HEK293T (cell line): ENCODE results near the gene LTA4H.

Experiments
- CTCF ChIA-PET: fragments of 350-600 bp; formaldehyde crosslinking; extraction: SDS; loops from one replicate; lab custom pipeline; 2021; ENCODE audit warnings: antibody characterized with exemption, inconsistent platforms; lab: Yijun Ruan, JAX
- POLR2A ChIA-PET: fragments of 350-600 bp; formaldehyde crosslinking; extraction: SDS; loops from one replicate; lab custom pipeline; 2020; ENCODE audit warnings: antibody characterized with exemption, inconsistent platforms; lab: Yijun Ruan, JAX
- DNase-seq: peaks from one replicate; pipeline ENCODE4 v3.0.0; 2012; ENCODE audit warnings: mixed read lengths; ENCODE audit errors: extremely low spot score
- ARNT ChIP-seq: fragments of 450-650 bp; IDR thresholded peaks from 2 replicates; pipeline ENCODE4 v1.6.1; 2017; ENCODE audit warnings: mild to moderate bottlenecking
- BHLHE40 ChIP-seq: fragments of 450-650 bp; IDR thresholded peaks from 2 replicates; pipeline ENCODE4 v1.6.1; 2016; ENCODE audit warnings: mild to moderate bottlenecking, moderate library complexity, borderline replicate concordance
- CTBP1 ChIP-seq: fragments of 450-650 bp; IDR thresholded peaks from 2 replicates; pipeline ENCODE4 v1.6.1; 2016; ENCODE audit warnings: borderline replicate concordance
- ELF4 ChIP-seq: fragments of 450-650 bp; IDR thresholded peaks from 2 replicates; pipeline ENCODE4 v1.6.1; 2017; ENCODE audit warnings: antibody characterized with exemption
- FOXA1 ChIP-seq: fragments of 450-650 bp; IDR thresholded peaks from 2 replicates; pipeline ENCODE4 v1.6.1; 2016; ENCODE audit warnings: mild to moderate bottlenecking
- FOXK2 ChIP-seq: fragments of 450-650 bp; IDR thresholded peaks from 2 replicates; pipeline ENCODE4 v1.6.1; 2016; ENCODE audit warnings: mild to moderate bottlenecking
- FOXM1 ChIP-seq: fragments of 450-650 bp; IDR thresholded peaks from 2 replicates; pipeline ENCODE4 v1.6.1; 2017; ENCODE audit warnings: mild to moderate bottlenecking, borderline replicate concordance
- HDGF ChIP-seq: fragments of 450-650 bp; IDR thresholded peaks from 2 replicates; pipeline ENCODE4 v1.6.1; 2017; ENCODE audit warnings: antibody characterized with exemption, borderline replicate concordance
- L3MBTL2 ChIP-seq: fragments of 450-650 bp; conservative IDR thresholded peaks from 2 replicates; pipeline ENCODE4 v1.6.1; 2016; ENCODE audit warnings: mild to moderate bottlenecking
- LEF1 ChIP-seq: fragments of 450-650 bp; IDR thresholded peaks from 2 replicates; pipeline ENCODE4 v1.6.1; 2017; ENCODE audit warnings: mild to moderate bottlenecking, borderline replicate concordance
- NFRKB ChIP-seq: fragments of 450-650 bp; IDR thresholded peaks from 2 replicates; pipeline ENCODE4 v1.6.1; 2016; ENCODE audit warnings: mild to moderate bottlenecking, moderate library complexity
- SP1 ChIP-seq: fragments of 450-650 bp; IDR thresholded peaks from 2 replicates; pipeline ENCODE4 v1.6.1; 2017
- SUZ12 ChIP-seq: fragments of 450-650 bp; IDR thresholded peaks from 2 replicates; pipeline ENCODE4 v1.6.1; 2016; ENCODE audit warnings: mild to moderate bottlenecking
- TARDBP ChIP-seq: fragments of 450-650 bp; IDR thresholded peaks from 2 replicates; pipeline ENCODE4 v1.6.1; 2016
- ZNF384 ChIP-seq: fragments of 450-650 bp; IDR thresholded peaks from 2 replicates; pipeline ENCODE4 v1.6.1; 2016
- TF ChIP-seq, protein P1 (sequence below): fragments of 450-650 bp; IDR thresholded peaks from 2 replicates; pipeline ENCODE4 v1.6.1; 2016

LTA4H gene

GRCh38 chr12:96060041-96060440 lies 24.7 kb upstream of the LTA4H start:
- TF ChIP-seq ELF4: no peak
- TF ChIP-seq FOXK2: no peak
- no peak for TF ChIP-seq BHLHE40
- no peak for DNase-seq
- CTCF ChIA-PET: interaction anchor here (1.6 to 2.2 kb wide), 2 partner anchors 155 to 156 kb away, joined by 3 to 15 read pairs; no protein-coding TSS in a partner anchor
- POLR2A ChIA-PET: no interaction called here

- POLR2A ChIA-PET: no interaction called here
- TF ChIP-seq LEF1 (no peak), NFRKB (no peak), FOXA1 (no peak), SUZ12 (no peak), SP1 (no peak), FOXK2 (no peak), BHLHE40 (no peak), CTBP1 (no peak), ARNT (no peak), HDGF (no peak), FOXM1 (no peak), L3MBTL2 (no peak), ELF4 (no peak)
- TF ChIP-seq, protein P1, sequence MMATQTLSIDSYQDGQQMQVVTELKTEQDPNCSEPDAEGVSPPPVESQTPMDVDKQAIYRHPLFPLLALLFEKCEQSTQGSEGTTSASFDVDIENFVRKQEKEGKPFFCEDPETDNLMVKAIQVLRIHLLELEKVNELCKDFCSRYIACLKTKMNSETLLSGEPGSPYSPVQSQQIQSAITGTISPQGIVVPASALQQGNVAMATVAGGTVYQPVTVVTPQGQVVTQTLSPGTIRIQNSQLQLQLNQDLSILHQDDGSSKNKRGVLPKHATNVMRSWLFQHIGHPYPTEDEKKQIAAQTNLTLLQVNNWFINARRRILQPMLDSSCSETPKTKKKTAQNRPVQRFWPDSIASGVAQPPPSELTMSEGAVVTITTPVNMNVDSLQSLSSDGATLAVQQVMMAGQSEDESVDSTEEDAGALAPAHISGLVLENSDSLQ: no peak
- CTCF ChIA-PET: interaction anchor here (1.3 kb wide), 1 partner anchor 157 kb away, joined by 4 read pairs; no protein-coding TSS in a partner anchor
These were observed 22.7 kb upstream of the LTA4H start for GRCh38 chr12:96057986-96058553.

DNA sequence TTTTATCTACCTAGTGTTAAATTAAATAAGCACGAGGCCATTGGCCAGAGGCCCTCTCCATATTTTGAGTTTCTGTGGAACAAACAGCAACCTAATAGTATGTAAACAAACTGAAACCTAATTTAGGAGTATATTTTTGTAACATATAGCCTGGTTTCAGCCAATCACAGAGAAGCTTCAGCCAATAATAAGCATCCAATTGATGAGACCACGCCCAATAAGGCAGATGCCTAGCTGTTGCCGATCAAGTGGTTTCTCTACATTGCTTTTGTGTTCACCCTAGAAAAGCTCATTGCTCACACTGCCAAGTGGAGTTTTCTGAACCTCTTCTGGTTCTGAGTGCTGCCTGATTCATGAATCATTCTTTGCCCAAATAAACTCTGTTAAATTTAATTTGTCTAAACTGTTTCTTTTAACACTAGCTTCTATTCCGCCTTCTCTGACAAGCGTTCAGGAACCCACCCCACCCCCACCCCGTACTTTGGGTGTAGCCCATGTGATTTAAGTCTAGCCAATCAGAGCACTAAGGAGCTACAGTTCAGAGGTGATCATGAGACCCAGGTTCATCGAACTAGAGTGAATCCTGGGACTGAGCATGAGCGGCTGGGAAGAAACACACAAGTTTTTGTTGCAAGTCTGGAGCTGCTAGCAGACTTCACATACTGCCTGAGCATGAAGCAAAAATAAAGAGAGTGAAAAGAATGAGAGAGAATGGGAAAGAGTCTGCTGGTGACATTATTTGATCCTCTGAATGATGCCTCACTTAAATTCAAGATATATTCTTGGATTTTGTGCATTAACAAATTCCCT lies 21.5 kb upstream of the LTA4H start:
- DNase-seq: no peak
- TF ChIP-seq TARDBP (no peak), FOXA1 (no peak), ZNF384 (no peak), SP1 (no peak), NFRKB (no peak), CTBP1 (no peak), SUZ12 (no peak), ARNT (no peak), FOXK2 (no peak), LEF1 (no peak), L3MBTL2 (no peak), BHLHE40 (no peak), FOXM1 (no peak), ELF4 (no peak), HDGF (no peak)
- TF ChIP-seq, protein P1: no peak
- ChIA-PET POLR2A (interaction anchor here (0.9 kb wide), 1 partner anchor 21 kb away, joined by 3 read pairs; the partner anchor contains the start of gene LTA4H), CTCF (interaction anchor here (1.3 kb wide), 1 partner anchor 159 kb away, joined by 4 read pairs; no protein-coding TSS in a partner anchor)

More at GRCh38 chr12:96057986-96058553, 22.7 kb upstream of the LTA4H start:
- DNase-seq: no peak

DNA sequence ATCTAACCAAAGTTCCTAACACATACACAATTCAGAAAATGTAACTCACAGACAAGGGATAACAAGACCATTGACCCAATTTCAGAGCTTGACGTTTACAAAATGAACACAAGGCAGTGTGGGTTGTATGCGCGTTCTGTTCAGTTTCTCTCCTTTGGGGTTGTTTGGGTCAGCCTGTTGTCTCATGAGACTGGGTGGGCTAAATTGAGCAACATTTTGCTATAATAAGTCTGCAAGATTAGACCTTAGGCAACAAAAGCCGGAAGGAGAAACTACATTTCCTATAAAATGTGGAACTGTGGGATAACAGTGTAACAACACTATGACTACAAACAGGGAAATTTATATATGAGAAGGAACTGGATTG lies 18.8 kb upstream of the LTA4H start:
- no peak for TF ChIP-seq TARDBP
- TF ChIP-seq, protein P1: no peak
- ChIA-PET CTCF (no interaction called here), POLR2A (no interaction called here)

DNA sequence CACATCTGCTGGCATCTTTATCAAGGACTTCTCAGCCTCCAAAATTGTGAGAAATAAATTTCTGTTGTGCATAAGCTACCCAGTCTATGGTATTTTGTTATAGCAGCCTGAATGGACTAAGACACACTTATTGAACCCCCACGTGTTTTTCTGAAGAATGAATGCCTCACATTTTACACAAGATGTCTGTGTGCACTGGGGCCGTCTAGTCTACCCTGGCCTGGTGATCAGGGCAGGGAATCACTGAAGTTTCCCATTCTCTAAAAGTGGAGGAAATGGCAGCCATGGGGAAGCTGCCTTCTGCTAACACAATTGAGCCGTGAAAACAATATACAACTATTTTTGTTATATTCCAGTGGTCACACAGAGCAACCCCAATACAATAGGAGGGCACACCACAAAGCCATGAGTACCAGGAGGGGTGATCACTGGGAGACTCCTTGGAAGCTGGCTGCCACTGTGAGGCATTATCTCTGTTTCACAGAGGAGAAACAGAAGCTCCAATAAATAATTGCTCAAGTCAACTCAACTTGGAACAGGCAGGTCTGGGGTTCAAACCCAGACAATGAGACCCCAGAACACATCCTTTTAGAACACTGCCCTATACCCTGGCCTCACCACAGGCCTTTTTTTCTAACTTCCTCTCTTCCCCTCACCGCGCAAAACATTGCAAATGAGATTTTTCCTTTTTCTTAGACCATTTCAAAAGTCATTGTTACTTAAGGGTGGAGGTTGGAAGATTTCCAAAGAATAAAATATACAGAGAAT lies 18.3 kb upstream of the LTA4H start:
- ChIA-PET POLR2A (no interaction called here), CTCF (no interaction called here)
- no peak for DNase-seq
- TF ChIP-seq ELF4: no peak
- TF ChIP-seq, protein P1: no peak
- no peak for TF ChIP-seq L3MBTL2
- TF ChIP-seq FOXA1: no peak
- no peak for TF ChIP-seq FOXM1
- no peak for TF ChIP-seq LEF1
- no peak for TF ChIP-seq TARDBP
- no peak for TF ChIP-seq BHLHE40
- no peak for TF ChIP-seq SP1
- no peak for TF ChIP-seq SUZ12

More for the DNA sequence above, 18.8 kb upstream of the LTA4H start:
- no peak for DNase-seq
